K562 (cell line): ENCODE data around the gene ZNF80. TPM values are rescaled to one million over a fixed set of nuclear protein-coding genes. Genes with fewer than 3 reads are reported as not detected.

Source experiments
- ATAC-seq: fragments of 200-7000 bp; cut with Tn5 transposase; 3 replicates; pipeline ENCODE4 v1.9.1; 2020; ENCODE audit warnings: moderate library complexity
- BruUV-seq: library from RNA; stranded (reverse); fragments of 400-500 nt; replicated peaks from 2 replicates; lab custom pipeline; 2021; lab: Mats Ljungman, UMichigan
- CTCF ChIA-PET: fragments of 300-600 bp; formaldehyde crosslinking; extraction: SDS; loops from one replicate; lab custom pipeline; 2021; ENCODE audit warnings: low intra/inter-chr PET ratio; lab: Yijun Ruan, JAX
- POLR2A ChIA-PET: fragments of 300-600, 350-650 bp; sonication (Branson Sonifier 250); formaldehyde crosslinking; extraction: SDS; loops from one replicate; lab custom pipeline; 2021; ENCODE audit warnings: antibody characterized with exemption, inconsistent platforms; lab: Yijun Ruan, JAX
- DNase-seq, 4 experiments: peaks; one replicate each; pipeline versions ENCODE4 v3.0.0 to v3.0.0-alpha.2; 2011 to 2018; ENCODE audit warnings: low spot score in 3 of 4, mixed read lengths in 3 of 4; ENCODE audit errors: extremely low read depth in 1 of 4
- FAIRE-seq: peaks from 2 replicates; lab custom pipeline; 2011; peaks lifted over from hg19 to GRCh38; lab: Jason Lieb, UNC
- H2AFZ ChIP-seq: 2 replicates; pipeline ENCODE4 v1.6.0; 2011; ENCODE audit warnings: low read depth, low read length, control low read depth, inconsistent platforms
- H3K27ac ChIP-seq: fragments of 200-600 bp; 3 replicates; pipeline ENCODE4 v1.8.0; 2011; ENCODE audit warnings: low read depth, mild to moderate bottlenecking, control low read depth, inconsistent platforms, low read length, moderate library complexity, mixed read lengths; ENCODE audit errors: extremely low read depth
- H3K27me3 ChIP-seq, 2 experiments: fragments of 300-600 bp in 1 of 2; 2 replicates in 1 of 2; 3 replicates in 1 of 2; pipeline versions ENCODE4 v1.6.0 to v1.8.0; 2011; ENCODE audit warnings: inconsistent platforms in 2 of 2, low read length in 2 of 2, mild to moderate bottlenecking in 1 of 2, mixed read lengths in 1 of 2, moderate library complexity in 1 of 2; ENCODE audit not compliant: control insufficient read depth in 2 of 2, insufficient read depth in 2 of 2
- H3K36me3 ChIP-seq: fragments of 300-600 bp; 3 replicates; pipeline ENCODE4 v1.8.0; 2011; ENCODE audit warnings: mild to moderate bottlenecking, low read length, inconsistent platforms; ENCODE audit not compliant: control insufficient read depth, insufficient read depth
- H3K4me1 ChIP-seq, 2 experiments: fragments of 200-600 bp in 1 of 2; replicated peaks in 1 of 2; 2 replicates in 1 of 2; 3 replicates in 1 of 2; pipeline versions ENCODE4 v1.5.1 to v1.8.0; 2011; ENCODE audit warnings: inconsistent platforms in 2 of 2, low read length in 2 of 2, mild to moderate bottlenecking in 1 of 2, mixed read lengths in 1 of 2, moderate library complexity in 1 of 2; ENCODE audit not compliant: control insufficient read depth in 2 of 2, insufficient read depth in 2 of 2
- H3K4me2 ChIP-seq: 2 replicates; pipeline ENCODE4 v1.6.1; 2011; ENCODE audit warnings: low read length, control low read depth, inconsistent platforms, mixed read lengths; ENCODE audit not compliant: insufficient read depth
- H3K4me3 ChIP-seq: fragments of 200-600 bp; sonication (generic), shearing (Covaris generic); 2 replicates; pipeline ENCODE4 v1.5.1; 2016; ENCODE audit warnings: control low read depth, inconsistent platforms
- H3K79me2 ChIP-seq: fragments of 200-600 bp; 3 replicates; pipeline ENCODE4 v1.8.0; 2011; ENCODE audit warnings: low read length, inconsistent platforms; ENCODE audit not compliant: control insufficient read depth, insufficient read depth
- H3K9ac ChIP-seq, 2 experiments: 2 replicates each; pipeline versions ENCODE4 v1.6.0 to v1.6.1; 2011; ENCODE audit warnings: low read depth in 2 of 2, low read length in 2 of 2, control low read depth in 1 of 2, inconsistent platforms in 1 of 2, mild to moderate bottlenecking in 1 of 2, mixed read lengths in 1 of 2; ENCODE audit not compliant: insufficient read depth in 1 of 2
- H3K9me1 ChIP-seq: one replicate; pipeline ENCODE4 v1.6.0; 2011; ENCODE audit warnings: inconsistent platforms, mild to moderate bottlenecking, low read length, moderate library complexity; ENCODE audit not compliant: control insufficient read depth, insufficient read depth
- H3K9me3 ChIP-seq: replicated peaks from 2 replicates; pipeline ENCODE4 v1.5.1; 2011; ENCODE audit warnings: low read depth, low read length, inconsistent platforms; ENCODE audit not compliant: control insufficient read depth, insufficient read depth
- H4K20me1 ChIP-seq: replicated peaks from 2 replicates; pipeline ENCODE4 v1.6.1; 2011; ENCODE audit warnings: low read length, inconsistent platforms, mixed read lengths; ENCODE audit not compliant: control insufficient read depth, insufficient read depth
- KLF6 ChIP-seq: fragments of 250-450 bp; sonication (Bioruptor Pico); IDR thresholded peaks from 2 replicates; pipeline ENCODE4 v1.4.0; 2020; ENCODE audit warnings: mild to moderate bottlenecking, moderate library complexity, borderline replicate concordance
- PHB ChIP-seq: fragments of 250-450 bp; sonication (Bioruptor Pico); IDR thresholded peaks from 2 replicates; pipeline ENCODE4 v1.5.0; 2021
- PHB2 ChIP-seq: fragments of 450-650 bp; IDR thresholded peaks from 2 replicates; pipeline ENCODE4 v1.6.1; 2017; ENCODE audit warnings: low read depth
- ZNF165 ChIP-seq: fragments of 250-450 bp; sonication (Bioruptor Pico); IDR thresholded peaks from 2 replicates; pipeline ENCODE4 v1.4.0; 2020; ENCODE audit warnings: borderline replicate concordance
- ZNF280A ChIP-seq: fragments of 450-650 bp; IDR thresholded peaks from 2 replicates; pipeline ENCODE4 v1.6.1; 2018; ENCODE audit warnings: mild to moderate bottlenecking, low read depth; ENCODE audit not compliant: partially characterized antibody
- WGBS: fragments of 100-300 bp; shearing (Covaris generic); methylation state at CpG from one replicate; pipeline ENCODE4 v1.1.6; 2016; ENCODE audit warnings: low coverage, mixed read lengths; ENCODE audit not compliant: insufficient coverage; ENCODE audit errors: missing lambda C conversion rate; 5-methylcytosine and 5-hydroxymethylcytosine counted together
- in situ Hi-C: fragments of 300-500 bp; cut with MboI; formaldehyde crosslinking; loops from 4 replicates; pipeline ENCODE4 v1.15.0; 2018; ENCODE audit warnings: inconsistent platforms, mixed read lengths
- intact Hi-C: fragments of 100-400 bp; cut with micrococcal nuclease; formaldehyde crosslinking; loops from 2 replicates; pipeline ENCODE4 v1.14.2; 2022
- polyA plus RNA-seq, 8 experiments: library from polyadenylated mRNA; depleted of rRNA in 4 of 8; stranded (reverse) in 5 of 8; unstranded in 3 of 8; fragments of >200 nt; fragmentation: Nextera tagmentation in 2 of 8; fragmentation: Illumina TruSeq in 1 of 8; extraction: Ambion mirVana in 2 of 8; extraction: Trizol in 1 of 8; gene quantifications; 2 replicates each; pipeline versions ENCODE4 v1.2.1 to v1.2.3, GENCODE V29; 2011 to 2014; ENCODE audit warnings: inconsistent platforms in 1 of 8, missing spikeins in 1 of 8
- total RNA-seq, 7 experiments: library from RNA; depleted of rRNA in 6 of 7; stranded (reverse); fragments of >200 nt in 6 of 7; fragmentation: Illumina TruSeq in 2 of 7; extraction: Trizol in 2 of 7; gene quantifications; 2 replicates each; pipeline versions ENCODE4 v1.2.1 to v1.2.3, GENCODE V29; 2011 to 2021; ENCODE audit warnings: low replicate concordance in 1 of 7

Gene ZNF80
- total and polyA plus RNA-seq, 9 of the 15 experiments (the other 6 are each of a cell fraction or from before 2014, with no cell fraction given) = 0.01 to 0.07 (median 0.04) TPM; not detected in 3

DNA sequence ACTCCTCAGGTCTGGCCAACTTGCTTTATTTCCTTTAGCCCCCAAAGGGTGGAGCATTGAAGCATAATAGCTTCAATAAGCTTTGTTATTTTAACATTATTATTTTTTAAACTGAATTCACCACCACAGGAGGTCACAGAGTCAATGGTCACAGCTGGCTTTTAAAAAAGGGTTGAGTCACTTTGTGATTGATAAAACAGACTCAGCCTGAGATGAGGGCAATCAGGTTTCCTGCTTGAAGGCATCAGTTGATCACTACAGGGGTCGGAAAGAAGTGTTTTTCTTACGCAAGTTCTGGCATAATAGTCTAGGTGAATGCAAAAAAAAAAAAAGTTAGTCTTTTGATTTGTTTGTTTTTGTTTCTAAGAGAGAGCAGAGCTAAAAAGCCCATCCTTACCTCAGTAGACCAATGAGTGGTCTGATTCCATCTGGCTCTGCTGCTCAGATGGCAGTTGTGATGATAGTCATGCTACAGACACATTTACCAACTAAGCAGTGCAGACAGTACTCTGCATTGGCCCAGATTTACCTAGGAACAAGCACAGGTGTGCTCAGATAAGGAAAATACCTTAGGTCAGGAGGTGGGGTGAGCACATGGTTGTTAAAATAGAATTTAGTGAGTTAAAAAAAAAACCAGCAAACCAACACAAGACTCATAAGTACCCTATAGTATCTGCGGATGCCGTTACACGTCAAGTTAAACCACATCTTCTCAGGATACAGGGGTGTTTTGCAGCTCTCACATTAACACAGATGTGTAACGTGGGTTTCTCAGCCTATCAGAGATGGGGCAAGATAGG is 22.6 kb downstream of the ZNF80 start:
- FAIRE-seq (no peak), DNase-seq (no peak), ATAC-seq (no peak)
- H2AFZ ChIP-seq = no peak overlapping the region
- 7% methylated on average over 6 of the region's 6 CpGs for WGBS
- no peak overlapping the region for H3K27ac ChIP-seq
- CTCF ChIA-PET = no interaction called here
- H3K9me3 ChIP-seq = no peaks in the 10 kb centered on the region
- no peaks in the 10 kb centered on the region for H3K27me3 ChIP-seq
- no peak overlapping the region for H3K4me3 ChIP-seq
- H3K4me1 ChIP-seq = no peaks in the 10 kb centered on the region; a peak in 2 of 5 replicates
- no peak overlapping the region for H3K9ac ChIP-seq
- BruUV-seq = no TSS peak
- TF ChIP-seq PHB2 (no peak), PHB (CRISPR knock-in tag) (no peak), KLF6 (CRISPR knock-in tag) (no peak), ZNF280A (no peak), ZNF165 (no peak)
- no peaks in the 10 kb centered on the region for H3K36me3 ChIP-seq
- in situ Hi-C loops (no loop called here), intact Hi-C loops (no loop called here)
- H3K79me2 ChIP-seq = no peaks in the 10 kb centered on the region
- H4K20me1 ChIP-seq = no peaks in the 10 kb centered on the region
- no peak overlapping the region for H3K4me2 ChIP-seq
- no peaks in the 10 kb centered on the region for H3K9me1 ChIP-seq
- POLR2A ChIA-PET = interaction anchor here (0.8 kb wide), 1 partner anchor 10 kb away, joined by 4 read pairs; no protein-coding TSS in a partner anchor
